Stomach smooth muscle (tissue), 2 donors: ENCODE results near the gene C14orf119.

Experiments used
- H3K27ac ChIP-seq: one replicate; pipeline ENCODE4 v1.7.0; 2013; ENCODE audit warnings: mild to moderate bottlenecking, low read length, inconsistent platforms
- H3K27me3 ChIP-seq, 2 donors: one replicate each; pipeline ENCODE4 v1.7.0; 2013; ENCODE audit warnings: low read length in 2 of 2; ENCODE audit not compliant: insufficient read depth in 2 of 2, control insufficient read depth in 1 of 2
- H3K36me3 ChIP-seq, 2 donors: one replicate each; pipeline ENCODE4 v1.7.0; 2013; ENCODE audit warnings: low read length in 2 of 2; ENCODE audit not compliant: control insufficient read depth in 2 of 2, insufficient read depth in 2 of 2
- H3K4me1 ChIP-seq: one replicate; pipeline ENCODE4 v1.7.0; 2013; ENCODE audit warnings: low read length; ENCODE audit not compliant: control insufficient read depth, insufficient read depth
- H3K4me3 ChIP-seq, 2 donors: one replicate each; pipeline ENCODE4 v1.7.0; 2013; ENCODE audit warnings: low read length in 2 of 2
- H3K9ac ChIP-seq, 2 donors: one replicate each; pipeline ENCODE4 v1.7.0; 2013; ENCODE audit warnings: low read length in 2 of 2, mild to moderate bottlenecking in 1 of 2
- H3K9me3 ChIP-seq, 2 donors: one replicate each; pipeline ENCODE4 v1.7.0; 2013; ENCODE audit warnings: low read length in 2 of 2; ENCODE audit not compliant: control insufficient read depth in 2 of 2
- donor health status: healthy.
- donor health status: Pancreatic carcinoma.

C14orf119 gene

GRCh38 chr14:23055147-23055550, 40.2 kb upstream of the C14orf119 start:
- Histone ChIP-seq H3K9ac (no peak overlapping the region), H3K9me3 (no peaks in the 10 kb centered on the region), H3K36me3 (peaks cover 2 to 10% of the 10 kb centered on the region in 2 donors), H3K27ac (no peak overlapping the region), H3K27me3 (no peaks in the 10 kb centered on the region), H3K4me1 (peaks cover 24% of the 10 kb centered on the region), H3K4me3 (no peak overlapping the region)

- Histone ChIP-seq H3K27ac (no peak overlapping the region), H3K36me3 (peaks cover 8 to 13% of the 10 kb centered on the region in 2 donors)
These were observed 39.6 kb upstream of the C14orf119 start for GRCh38 chr14:23055621-23056144.

GRCh38 chr14:23056145-23056955, 39.0 kb upstream of the C14orf119 start:
- H3K9me3 ChIP-seq, result no peaks in the 10 kb centered on the region
- H3K27me3 ChIP-seq, result no peaks in the 10 kb centered on the region
- peak overlapping the region; percentile 55 to 64 for H3K9ac ChIP-seq
- peaks cover 24% of the 10 kb centered on the region for H3K4me1 ChIP-seq
- peak overlapping the region; percentile 46 to 78 for H3K4me3 ChIP-seq
- no peak overlapping the region for H3K27ac ChIP-seq
- H3K36me3 ChIP-seq, result peaks cover 13 to 19% of the 10 kb centered on the region in 2 donors

More at GRCh38 chr14:23055621-23056144, 39.6 kb upstream of the C14orf119 start:
- no peaks in the 10 kb centered on the region for H3K9me3 ChIP-seq
- H3K9ac ChIP-seq, result no peak overlapping the region
- H3K4me3 ChIP-seq, result no peak overlapping the region
- no peaks in the 10 kb centered on the region for H3K27me3 ChIP-seq
- H3K4me1 ChIP-seq, result peaks cover 24% of the 10 kb centered on the region

GRCh38 chr14:23056956-23057756, 38.1 kb upstream of the C14orf119 start, which contains the start of gene CDH24:
TSS of gene CDH24 (minus strand) at chr14:23057520. CDS start at chr14:23055733, 1,787 bp downstream.
- no peaks in the 10 kb centered on the region for H3K9me3 ChIP-seq
- peak within 1 kb of the TSS; percentile 55 to 64 for H3K9ac ChIP-seq
- peak within 1 kb of the TSS; percentile 49 for H3K27ac ChIP-seq
- peaks cover 28% of the 10 kb centered on the region for H3K4me1 ChIP-seq
- H3K36me3 ChIP-seq, result peaks cover 14 to 21% of the 10 kb centered on the region in 2 donors
- H3K27me3 ChIP-seq, result no peaks in the 10 kb centered on the region
- peak within 1 kb of the TSS; percentile 51 to 78 for H3K4me3 ChIP-seq

- Histone ChIP-seq H3K4me1 (peaks cover 33% of the 10 kb centered on the region), H3K9ac (peak overlapping the region in 1 of 2 donors; percentile 49), H3K4me3 (peak overlapping the region; percentile 51 to 78), H3K27ac (peak overlapping the region; percentile 49), H3K27me3 (no peaks in the 10 kb centered on the region), H3K9me3 (no peaks in the 10 kb centered on the region), H3K36me3 (peaks cover 23 to 30% of the 10 kb centered on the region in 2 donors)
These were observed 37.3 kb upstream of the C14orf119 start for GRCh38 chr14:23057757-23058653.

- Histone ChIP-seq H3K36me3 (peaks cover 31 to 39% of the 10 kb centered on the region in 2 donors), H3K4me3 (no peak overlapping the region)
These were observed 36.4 kb upstream of the C14orf119 start for GRCh38 chr14:23058654-23059504.

GRCh38 chr14:23060536-23061260, 34.6 kb upstream of the C14orf119 start:
- H3K4me1 ChIP-seq, result peaks cover 29% of the 10 kb centered on the region
- H3K9ac ChIP-seq, result no peak overlapping the region
- no peaks in the 10 kb centered on the region for H3K9me3 ChIP-seq
- H3K27me3 ChIP-seq, result no peaks in the 10 kb centered on the region
- peaks cover 41 to 48% of the 10 kb centered on the region in 2 donors for H3K36me3 ChIP-seq
- no peak overlapping the region for H3K4me3 ChIP-seq
- H3K27ac ChIP-seq, result no peak overlapping the region

More at GRCh38 chr14:23058654-23059504, 36.4 kb upstream of the C14orf119 start:
- H3K9me3 ChIP-seq, result no peaks in the 10 kb centered on the region
- no peak overlapping the region for H3K27ac ChIP-seq
- H3K9ac ChIP-seq, result no peak overlapping the region
- no peaks in the 10 kb centered on the region for H3K27me3 ChIP-seq
- H3K4me1 ChIP-seq, result peaks cover 33% of the 10 kb centered on the region

- Histone ChIP-seq H3K27ac (peak overlapping the region; percentile 53), H3K36me3 (peaks cover 53 to 60% of the 10 kb centered on the region in 2 donors), H3K9me3 (no peaks in the 10 kb centered on the region), H3K27me3 (no peaks in the 10 kb centered on the region), H3K4me3 (no peak overlapping the region), H3K4me1 (peaks cover 16% of the 10 kb centered on the region), H3K9ac (peak overlapping the region in 1 of 2 donors; percentile 51)
These were observed 33.3 kb upstream of the C14orf119 start for GRCh38 chr14:23062002-23062401.

GRCh38 chr14:23063601-23064000, 31.7 kb upstream of the C14orf119 start:
- Histone ChIP-seq H3K27ac (no peak overlapping the region), H3K4me1 (peaks cover 14% of the 10 kb centered on the region), H3K36me3 (peaks cover 62 to 71% of the 10 kb centered on the region in 2 donors), H3K4me3 (no peak overlapping the region), H3K27me3 (no peaks in the 10 kb centered on the region), H3K9ac (no peak overlapping the region), H3K9me3 (no peaks in the 10 kb centered on the region)
